ENCODE data around the gene RASSF7. TPM values are rescaled to one million over a fixed set of nuclear protein-coding genes. Genes with fewer than 3 reads are reported as not detected.

RASSF7 gene
- total RNA-seq, 1 experiment from 2014 or later, result 58.6 TPM

GRCh38 chr11:521177-521688, 39.5 kb upstream of the RASSF7 start:
- H3F3A ChIP-seq (ENCODE audit: low read length, unreplicated experiment), result no peaks in the 10 kb centered on the region
- H3K9me3 ChIP-seq (ENCODE audit: low read length), result no peaks in the 10 kb centered on the region
- no peak overlapping the region for H3K4me3 ChIP-seq (ENCODE audit: low read length)
- H3K36me3 ChIP-seq (ENCODE audit: low read depth, low read length), result 0 out of 2 replicates have a peak, but pooled peaks cover 2% of the 10 kb centered on the region
- H3K27ac ChIP-seq (ENCODE audit: low read length), result no peak overlapping the region
- POLR2A ChIA-PET (ENCODE audit: unreplicated experiment), result interaction anchor here (0.6 kb wide), 1 partner anchor 15 kb away, joined by 3 read pairs; no protein-coding TSS in a partner anchor
- CTCF ChIA-PET, result no interaction called here
- intact Hi-C loops (cut with micrococcal nuclease), result no loop called here
- no peaks in the 10 kb centered on the region for H3K4me1 ChIP-seq (ENCODE audit: insufficient read depth, low read length)
- DNase-seq, result no peak
- no peaks in the 10 kb centered on the region for H3K9me2 ChIP-seq (replicated peaks; ENCODE audit: low read length)
- H2AFZ ChIP-seq (ENCODE audit: low read length), result no peak overlapping the region
- no peaks in the 10 kb centered on the region for H4K20me1 ChIP-seq (ENCODE audit: low read length)
- H3K79me2 ChIP-seq (ENCODE audit: low read length), result no peaks in the 10 kb centered on the region
- TF ChIP-seq EZH2 (IDR thresholded peaks at IDR 0.05; ENCODE audit: low read length, unreplicated experiment), result no peak
- no TSS peak for BruUV-seq (replicated peaks)
- ATAC-seq, result no peak
- H3K9ac ChIP-seq (ENCODE audit: low read length), result no peak overlapping the region
- H3K4me2 ChIP-seq (ENCODE audit: low read length), result no peak overlapping the region
- no peaks in the 10 kb centered on the region for H3K27me3 ChIP-seq (ENCODE audit: low read length)

GRCh38 chr11:526192-526591, 34.6 kb upstream of the RASSF7 start:
- Histone ChIP-seq H3K9ac (ENCODE audit: low read length) (no peak overlapping the region), H3K9me2 (replicated peaks; ENCODE audit: low read length) (no peaks in the 10 kb centered on the region), H3K4me1 (ENCODE audit: insufficient read depth, low read length) (no peaks in the 10 kb centered on the region), H3K4me3 (ENCODE audit: low read length) (peak overlapping the region; percentile 43; the same call in 1 of the 2 replicates), H3K9me3 (ENCODE audit: low read length) (no peaks in the 10 kb centered on the region), H3F3A (ENCODE audit: low read length, unreplicated experiment) (no peaks in the 10 kb centered on the region), H3K4me2 (ENCODE audit: low read length) (peak overlapping the region; percentile 40), H2AFZ (ENCODE audit: low read length) (no peak overlapping the region), H3K79me2 (ENCODE audit: low read length) (no peaks in the 10 kb centered on the region), H3K27me3 (ENCODE audit: low read length) (no peaks in the 10 kb centered on the region), H3K27ac (ENCODE audit: low read length) (no peak overlapping the region), H4K20me1 (ENCODE audit: low read length) (no peaks in the 10 kb centered on the region), H3K36me3 (ENCODE audit: low read depth, low read length) (no peaks in the 10 kb centered on the region)
- POLR2A ChIA-PET (ENCODE audit: unreplicated experiment), result no interaction called here
- CTCF ChIA-PET, result no interaction called here
- DNase-seq (no peak), ATAC-seq (peak; percentile 35; the same call in 1 of the 2 replicates)
- intact Hi-C loops (cut with micrococcal nuclease), result no loop called here
- no peak for TF ChIP-seq EZH2phosphoT487 (IDR thresholded peaks at IDR 0.05; ENCODE audit: borderline replicate concordance, low read length)
- no peak for TF ChIP-seq EZH2 (IDR thresholded peaks at IDR 0.05; ENCODE audit: low read length, unreplicated experiment)
- no peak for TF ChIP-seq CTCF (conservative IDR thresholded peaks at IDR 0.05; ENCODE audit: low read depth, low read length)
- no TSS peak for BruUV-seq (replicated peaks)

- ATAC-seq (no peak), DNase-seq (no peak)
- Histone ChIP-seq H3K4me2 (ENCODE audit: low read length) (no peak overlapping the region), H2AFZ (ENCODE audit: low read length) (no peak overlapping the region), H3F3A (ENCODE audit: low read length, unreplicated experiment) (no peaks in the 10 kb centered on the region), H3K9ac (ENCODE audit: low read length) (no peak overlapping the region), H3K27ac (ENCODE audit: low read length) (no peak overlapping the region), H3K79me2 (ENCODE audit: low read length) (no peaks in the 10 kb centered on the region), H3K9me3 (ENCODE audit: low read length) (no peaks in the 10 kb centered on the region), H3K4me1 (ENCODE audit: insufficient read depth, low read length) (no peaks in the 10 kb centered on the region), H3K9me2 (replicated peaks; ENCODE audit: low read length) (no peaks in the 10 kb centered on the region), H3K36me3 (ENCODE audit: low read depth, low read length) (no peaks in the 10 kb centered on the region), H3K27me3 (ENCODE audit: low read length) (no peaks in the 10 kb centered on the region), H4K20me1 (ENCODE audit: low read length) (no peaks in the 10 kb centered on the region), H3K4me3 (ENCODE audit: low read length) (no peak overlapping the region)
- POLR2A ChIA-PET (ENCODE audit: unreplicated experiment), result no interaction called here
- CTCF ChIA-PET, result no interaction called here
- BruUV-seq (replicated peaks), result no TSS peak
- intact Hi-C loops (cut with micrococcal nuclease), result no loop called here
- TF ChIP-seq EZH2phosphoT487 (IDR thresholded peaks at IDR 0.05; ENCODE audit: borderline replicate concordance, low read length) (no peak), EZH2 (IDR thresholded peaks at IDR 0.05; ENCODE audit: low read length, unreplicated experiment) (no peak), CTCF (conservative IDR thresholded peaks at IDR 0.05; ENCODE audit: low read depth, low read length) (no peak)
These were observed 32.5 kb upstream of the RASSF7 start for GRCh38 chr11:528166-528814.
